ENCODE results near the gene FANCF. TPM values are rescaled to one million over a fixed set of nuclear protein-coding genes. Genes with fewer than 3 reads are reported as not detected.

Gene FANCF
- total RNA-seq, 1 experiment from 2014 or later, result 5.2 TPM

GRCh38 chr11:22669368-22669767 is 43.7 kb upstream of the FANCF start:
- Histone ChIP-seq H4K20me1 (ENCODE audit: insufficient read depth) (no peaks in the 10 kb centered on the region), H3K9ac (ENCODE audit: low read length) (no peak overlapping the region), H3K27ac (ENCODE audit: low read depth, low read length) (no peak overlapping the region), H3K4me3 (replicated peaks in 1 of 2; ENCODE audit: low read depth in 1 of 2, low read length in 2 of 2) (no peak overlapping the region), H3K36me3 (ENCODE audit: control insufficient read depth in 1 of 2, insufficient read depth in 2 of 2, low read length in 2 of 2) (no peaks in the 10 kb centered on the region), H3K9me2 (ENCODE audit: insufficient read depth) (no peaks in the 10 kb centered on the region), H3K9me3 (ENCODE audit: control insufficient read depth in 1 of 2, insufficient read depth in 1 of 2, low read depth in 1 of 2, low read length in 2 of 2) (no peaks in the 10 kb centered on the region), H3K79me2 (ENCODE audit: insufficient read depth, low read length) (no peaks in the 10 kb centered on the region), H3K27me3 (ENCODE audit: insufficient read depth, low read length) (peaks cover 22% of the 10 kb centered on the region), H3K4me1 (ENCODE audit: control insufficient read depth in 1 of 2, insufficient read depth in 2 of 2, low read length in 2 of 2) (no peaks in the 10 kb centered on the region), H3K4me2 (ENCODE audit: low read length) (no peak overlapping the region), H2AFZ (ENCODE audit: low read depth, low read length, poor library complexity, severe bottlenecking) (no peak overlapping the region)
- ChIA-PET POLR2A (no interaction called here), CTCF (no interaction called here), RAD21 (ENCODE audit: low non-redundant PET in 1 of 2, low total read pairs in 2 of 2, uncharacterized antibody in 2 of 2, unreplicated experiment in 2 of 2) (no interaction called here)
- no TSS peak for BruUV-seq (replicated peaks)
- ATAC-seq (no peak), DNase-seq (ENCODE audit: low read depth, low spot score) (no peak)
- TF ChIP-seq YY1 (IDR thresholded peaks at IDR 0.05; ENCODE audit: extremely low read depth, insufficient replicate concordance, low read depth, low read length) (no peak), SIN3A (IDR thresholded peaks at IDR 0.05; ENCODE audit: low read depth) (no peak), FOSL1 (IDR thresholded peaks at IDR 0.05; ENCODE audit: low read depth) (no peak), CBX3 (IDR thresholded peaks at IDR 0.05; ENCODE audit: low read depth) (no peak), CTCF (IDR thresholded peaks at IDR 0.05 in 2 of 3, conservative IDR thresholded peaks at IDR 0.05 in 1 of 3; ENCODE audit: borderline replicate concordance in 1 of 3, insufficient read depth in 1 of 3, low read depth in 2 of 3, low read length in 2 of 3) (no peak), EGR1 (IDR thresholded peaks at IDR 0.05; ENCODE audit: low read depth) (no peak), REST (IDR thresholded peaks at IDR 0.05; ENCODE audit: low read depth) (no peak), EZH2phosphoT487 (IDR thresholded peaks at IDR 0.05; ENCODE audit: borderline replicate concordance) (no peak), RAD21 (IDR thresholded peaks at IDR 0.05; ENCODE audit: low read depth) (no peak), JUND (IDR thresholded peaks at IDR 0.05) (no peak), SRF (IDR thresholded peaks at IDR 0.05; ENCODE audit: low read depth) (no peak), SP1 (IDR thresholded peaks at IDR 0.05; ENCODE audit: low read depth) (no peak), POLR2AphosphoS5 (IDR thresholded peaks at IDR 0.05; ENCODE audit: low read depth, low read length) (no peak), ELF1 (IDR thresholded peaks at IDR 0.05; ENCODE audit: borderline replicate concordance, low read depth) (no peak), ZFX (IDR thresholded peaks at IDR 0.05) (no peak), POLR2A (IDR thresholded peaks at IDR 0.05; ENCODE audit: borderline replicate concordance, extremely low read depth, insufficient read depth, insufficient read length) (no peak)
- TF ChIP-seq, protein P1, sequence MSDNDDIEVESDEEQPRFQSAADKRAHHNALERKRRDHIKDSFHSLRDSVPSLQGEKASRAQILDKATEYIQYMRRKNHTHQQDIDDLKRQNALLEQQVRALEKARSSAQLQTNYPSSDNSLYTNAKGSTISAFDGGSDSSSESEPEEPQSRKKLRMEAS (IDR thresholded peaks at IDR 0.05), result no peak
- TF ChIP-seq, protein P2, sequence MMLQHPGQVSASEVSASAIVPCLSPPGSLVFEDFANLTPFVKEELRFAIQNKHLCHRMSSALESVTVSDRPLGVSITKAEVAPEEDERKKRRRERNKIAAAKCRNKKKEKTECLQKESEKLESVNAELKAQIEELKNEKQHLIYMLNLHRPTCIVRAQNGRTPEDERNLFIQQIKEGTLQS (IDR thresholded peaks at IDR 0.05), result no peak
- TF ChIP-seq, protein P3, sequence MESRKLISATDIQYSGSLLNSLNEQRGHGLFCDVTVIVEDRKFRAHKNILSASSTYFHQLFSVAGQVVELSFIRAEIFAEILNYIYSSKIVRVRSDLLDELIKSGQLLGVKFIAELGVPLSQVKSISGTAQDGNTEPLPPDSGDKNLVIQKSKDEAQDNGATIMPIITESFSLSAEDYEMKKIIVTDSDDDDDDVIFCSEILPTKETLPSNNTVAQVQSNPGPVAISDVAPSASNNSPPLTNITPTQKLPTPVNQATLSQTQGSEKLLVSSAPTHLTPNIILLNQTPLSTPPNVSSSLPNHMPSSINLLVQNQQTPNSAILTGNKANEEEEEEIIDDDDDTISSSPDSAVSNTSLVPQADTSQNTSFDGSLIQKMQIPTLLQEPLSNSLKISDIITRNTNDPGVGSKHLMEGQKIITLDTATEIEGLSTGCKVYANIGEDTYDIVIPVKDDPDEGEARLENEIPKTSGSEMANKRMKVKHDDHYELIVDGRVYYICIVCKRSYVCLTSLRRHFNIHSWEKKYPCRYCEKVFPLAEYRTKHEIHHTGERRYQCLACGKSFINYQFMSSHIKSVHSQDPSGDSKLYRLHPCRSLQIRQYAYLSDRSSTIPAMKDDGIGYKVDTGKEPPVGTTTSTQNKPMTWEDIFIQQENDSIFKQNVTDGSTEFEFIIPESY (IDR thresholded peaks at IDR 0.05; ENCODE audit: extremely low read depth, insufficient replicate concordance, low read length), result no peak
- intact Hi-C loops (cut with micrococcal nuclease), result no loop called here

Measured in HCT116 (cell line).